ENCODE results near the gene DDIT3. TPM values are rescaled to one million over a fixed set of nuclear protein-coding genes. Genes with fewer than 3 reads are reported as not detected.

DDIT3 gene
- total and polyA plus RNA-seq, 2 of the 8 experiments (the other 6 are each of a cell fraction or from before 2014, with no cell fraction given): 4.9 to 5.7 TPM

- TF ChIP-seq CHD7 (IDR thresholded peaks at IDR 0.05; ENCODE audit: insufficient replicate concordance, low read length): no peak
- no peak for TF ChIP-seq RNF2 (IDR thresholded peaks at IDR 0.05; ENCODE audit: borderline replicate concordance, low read depth, low read length, missing control alignments, poor library complexity, severe bottlenecking)
- TF ChIP-seq BRCA1 (IDR thresholded peaks at IDR 0.05; ENCODE audit: low read depth, low read length): no peak
- no peak for TF ChIP-seq CEBPB (IDR thresholded peaks at IDR 0.05; ENCODE audit: low read depth, low read length)
- no peak for TF ChIP-seq FOSL1 (IDR thresholded peaks at IDR 0.05; ENCODE audit: insufficient read depth, low read depth, low read length)
- no peak for TF ChIP-seq KDM1A (IDR thresholded peaks at IDR 0.05; ENCODE audit: borderline replicate concordance, low read length)
- TF ChIP-seq CBX8 (IDR thresholded peaks at IDR 0.05; ENCODE audit: borderline replicate concordance, low read depth, low read length): no peak
- TF ChIP-seq TAF1 (IDR thresholded peaks at IDR 0.05; ENCODE audit: low read depth, low read length): no peak
- TF ChIP-seq SUZ12 (IDR thresholded peaks at IDR 0.05; ENCODE audit: low read length): no peak
- TF ChIP-seq USF2 (IDR thresholded peaks at IDR 0.05; ENCODE audit: low read length): no peak
These were observed 4.8 kb downstream of the DDIT3 start (continued) for GRCh38 chr12:57515408-57515933.

Data from H1 (cell line).